Suprapubic skin (tissue), 4 donors: ENCODE results near the gene TSKU.

Experiments used
- POLR2A ChIP-seq, 2 donors: fragments of 450-650 bp; IDR thresholded peaks; one replicate each; pipeline ENCODE4 v1.6.1; 2017; ENCODE audit warnings: antibody characterized with exemption in 2 of 2, mild to moderate bottlenecking in 2 of 2, moderate library complexity in 2 of 2
- POLR2AphosphoS5 ChIP-seq, 3 donors: sonication (generic); formaldehyde crosslinking; IDR thresholded peaks; one replicate each; pipeline ENCODE4 v1.6.1; 2017; ENCODE audit warnings: antibody characterized with exemption in 3 of 3
- TF ChIP-seq, protein P1 (sequence below), 2 donors: fragments of 200-600 bp in 1 of 2; fragments of 450-650 bp in 1 of 2; sonication (generic) in 1 of 2; IDR thresholded peaks; one replicate each; pipeline ENCODE4 v1.5.1; 2016 to 2019; ENCODE audit warnings: antibody characterized with exemption in 2 of 2, mild to moderate bottlenecking in 1 of 2, moderate library complexity in 1 of 2

DNA sequence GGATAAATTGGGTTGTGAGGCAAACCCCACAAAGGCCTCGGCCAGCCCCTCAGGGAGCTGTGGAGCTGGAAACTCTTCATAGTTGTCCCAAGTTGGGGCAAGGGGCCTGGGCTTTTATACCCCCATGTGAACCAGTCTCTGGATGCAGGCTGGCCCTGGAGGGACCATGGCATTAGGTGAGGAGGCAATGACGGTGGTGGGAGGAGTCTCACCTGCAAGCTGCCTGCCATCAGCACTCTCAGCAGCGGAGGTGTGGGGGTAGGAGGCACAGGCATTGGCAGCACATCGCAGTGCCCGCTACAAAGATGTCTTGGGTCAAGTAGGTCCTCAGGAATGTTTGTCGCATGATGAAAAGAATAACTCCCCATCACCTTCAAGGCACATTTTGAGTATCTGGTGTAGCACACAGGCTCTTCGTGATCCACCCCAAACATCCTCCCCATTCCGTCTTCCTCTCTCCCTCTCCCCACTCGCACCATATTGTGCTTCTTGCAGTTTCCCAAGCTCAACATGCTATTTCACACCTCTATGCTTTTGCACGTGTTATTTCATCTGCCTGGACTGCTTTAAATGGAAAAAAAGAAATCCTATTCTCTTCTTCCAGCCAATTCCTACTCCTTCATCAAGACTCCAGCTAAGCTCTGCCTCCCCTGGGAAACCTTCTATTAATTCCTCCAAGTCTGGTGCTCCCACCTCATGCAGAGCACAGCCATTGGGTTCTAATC, 18.1 kb upstream of the TSKU start:
- TF ChIP-seq, protein P1, sequence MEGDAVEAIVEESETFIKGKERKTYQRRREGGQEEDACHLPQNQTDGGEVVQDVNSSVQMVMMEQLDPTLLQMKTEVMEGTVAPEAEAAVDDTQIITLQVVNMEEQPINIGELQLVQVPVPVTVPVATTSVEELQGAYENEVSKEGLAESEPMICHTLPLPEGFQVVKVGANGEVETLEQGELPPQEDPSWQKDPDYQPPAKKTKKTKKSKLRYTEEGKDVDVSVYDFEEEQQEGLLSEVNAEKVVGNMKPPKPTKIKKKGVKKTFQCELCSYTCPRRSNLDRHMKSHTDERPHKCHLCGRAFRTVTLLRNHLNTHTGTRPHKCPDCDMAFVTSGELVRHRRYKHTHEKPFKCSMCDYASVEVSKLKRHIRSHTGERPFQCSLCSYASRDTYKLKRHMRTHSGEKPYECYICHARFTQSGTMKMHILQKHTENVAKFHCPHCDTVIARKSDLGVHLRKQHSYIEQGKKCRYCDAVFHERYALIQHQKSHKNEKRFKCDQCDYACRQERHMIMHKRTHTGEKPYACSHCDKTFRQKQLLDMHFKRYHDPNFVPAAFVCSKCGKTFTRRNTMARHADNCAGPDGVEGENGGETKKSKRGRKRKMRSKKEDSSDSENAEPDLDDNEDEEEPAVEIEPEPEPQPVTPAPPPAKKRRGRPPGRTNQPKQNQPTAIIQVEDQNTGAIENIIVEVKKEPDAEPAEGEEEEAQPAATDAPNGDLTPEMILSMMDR (IDR thresholded peaks at IDR 0.05), result no peak
- no peak for TF ChIP-seq POLR2A (IDR thresholded peaks at IDR 0.05)
- TF ChIP-seq POLR2AphosphoS5 (IDR thresholded peaks at IDR 0.05), result no peak
